Hippocampal formation (tissue), 2 donors: ENCODE measurements around the gene HOXB7.

Experiments
- DNase-seq, 2 donors: peaks; one replicate each; lab custom pipeline; 2025; lab: John Stamatoyannopoulos, UW

Gene HOXB7

DNA sequence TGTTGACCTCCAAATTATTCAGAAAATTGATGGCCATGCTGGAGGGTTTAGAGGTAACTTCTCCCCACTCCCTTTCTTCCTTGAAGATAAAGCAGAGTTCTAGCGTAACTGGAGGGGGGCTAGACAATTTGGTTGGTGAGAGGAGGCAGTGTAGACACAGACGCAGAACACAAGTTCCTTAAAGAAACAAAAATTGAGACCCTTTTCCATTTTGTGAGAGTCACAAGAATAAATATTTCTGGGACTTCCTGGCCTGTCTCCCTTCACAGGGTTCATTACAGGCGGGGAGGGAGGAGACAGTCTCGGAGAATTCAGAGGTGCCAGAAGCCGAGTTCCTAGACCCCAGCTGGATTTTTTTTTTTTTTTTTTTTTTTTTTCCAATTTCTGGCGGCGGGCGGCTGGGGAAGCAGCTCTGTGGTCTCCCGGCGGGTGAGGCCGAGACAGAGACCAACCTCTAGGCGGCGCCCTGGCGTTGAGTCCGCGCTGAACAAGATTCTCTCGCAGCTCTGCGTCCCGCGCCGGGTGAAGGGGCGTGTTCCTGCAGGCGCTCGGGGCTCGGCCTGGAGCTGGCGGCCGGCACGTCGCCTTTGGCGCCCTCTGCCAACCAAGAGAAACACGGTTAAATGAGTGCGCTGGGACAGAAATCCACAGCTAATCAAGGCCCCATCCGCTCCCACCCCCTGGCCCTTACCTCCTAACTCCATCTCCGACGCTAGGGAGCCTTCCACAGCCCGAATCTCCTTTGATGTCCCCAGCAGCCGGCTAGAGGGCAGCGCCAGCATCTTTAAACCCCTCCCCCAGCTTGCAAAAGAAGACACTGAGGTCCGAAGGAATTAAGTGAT lies 25.6 kb upstream of the HOXB7 start:
- no peak for DNase-seq

DNA sequence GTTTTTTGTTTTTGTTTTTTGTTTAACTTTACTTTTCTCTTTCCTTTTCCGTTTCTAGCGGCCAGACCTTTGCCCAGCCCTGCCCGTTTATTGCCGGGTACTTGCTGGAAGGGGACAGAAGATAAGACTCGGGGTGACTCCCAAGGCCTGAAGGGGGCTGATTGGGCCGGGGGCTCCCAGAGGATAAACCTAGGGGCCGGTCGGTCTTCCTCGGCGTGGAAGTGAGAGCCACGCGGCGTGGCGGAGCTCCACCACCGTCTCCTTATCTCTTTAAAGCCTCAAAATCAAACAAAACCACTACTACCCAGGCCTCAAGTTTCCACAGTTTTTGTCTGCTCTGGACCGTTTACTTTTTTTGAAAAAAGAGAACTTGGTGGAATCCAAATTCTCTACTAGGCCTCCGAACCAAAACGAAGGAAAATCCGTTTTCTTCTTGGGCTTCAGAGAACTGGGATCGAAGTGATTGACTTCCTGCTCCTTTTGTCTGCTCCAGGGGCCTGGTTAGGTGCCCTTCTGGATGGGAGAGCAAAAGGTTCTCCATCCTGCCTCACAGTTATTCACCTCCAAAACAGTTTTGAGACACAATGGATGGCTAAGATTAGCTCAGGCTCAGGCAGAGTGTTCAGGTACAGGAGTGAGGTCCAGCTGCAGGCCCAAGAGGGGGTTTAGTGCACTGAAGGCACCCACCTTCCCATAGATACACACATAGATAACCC lies 23.8 kb upstream of the HOXB7 start:
- DNase-seq = no peak

DNA sequence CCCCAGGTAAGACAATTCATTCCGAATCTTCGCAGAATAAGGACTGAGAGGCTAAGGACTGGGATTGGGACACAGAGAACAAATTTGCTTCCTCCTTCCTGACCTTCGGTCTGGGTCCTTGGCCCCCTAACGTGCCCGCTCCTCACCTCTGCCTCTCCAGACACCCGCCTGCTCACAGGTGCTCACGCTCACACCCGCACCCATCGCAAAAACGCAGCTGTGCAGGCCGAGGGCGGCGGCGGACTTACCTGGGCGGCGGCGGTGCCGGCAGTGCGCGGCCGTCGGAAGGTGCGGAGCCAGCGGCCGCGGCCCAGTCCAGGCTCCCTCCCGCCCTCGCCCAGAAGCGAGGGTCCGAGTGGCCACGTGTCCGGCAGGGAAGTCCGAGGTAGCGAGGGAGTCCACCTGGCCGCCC lies 22.5 kb upstream of the HOXB7 start:
- DNase-seq = no peak

- DNase-seq = no peak
Measured at GRCh38 chr17:48632579-48633265, 21.9 kb upstream of the HOXB7 start.

- DNase-seq = no peak
Measured at GRCh38 chr17:48631693-48632578, 21.1 kb upstream of the HOXB7 start.

- no peak for DNase-seq
Measured at GRCh38 chr17:48630925-48631692, 20.3 kb upstream of the HOXB7 start.

GRCh38 chr17:48630009-48630924 lies 19.4 kb upstream of the HOXB7 start:
- no peak for DNase-seq

DNA sequence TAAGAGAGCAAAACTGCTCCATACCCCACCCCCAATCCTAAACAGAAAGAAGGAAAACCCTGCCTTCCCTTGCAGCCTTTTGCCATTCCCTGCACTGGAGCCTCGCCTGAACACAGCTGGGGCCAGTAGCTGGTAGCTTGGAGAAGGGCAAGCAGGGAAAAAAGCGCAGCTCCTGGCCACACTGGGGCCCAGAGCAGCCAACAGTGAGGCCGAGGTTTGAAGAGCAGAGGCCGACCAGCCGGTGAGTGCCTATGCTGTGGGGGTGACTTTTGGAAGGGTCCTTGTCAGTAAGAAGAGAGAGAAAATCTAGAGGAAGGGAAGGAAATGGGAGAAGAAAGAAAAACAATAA lies 18.6 kb upstream of the HOXB7 start:
- DNase-seq = no peak

DNA sequence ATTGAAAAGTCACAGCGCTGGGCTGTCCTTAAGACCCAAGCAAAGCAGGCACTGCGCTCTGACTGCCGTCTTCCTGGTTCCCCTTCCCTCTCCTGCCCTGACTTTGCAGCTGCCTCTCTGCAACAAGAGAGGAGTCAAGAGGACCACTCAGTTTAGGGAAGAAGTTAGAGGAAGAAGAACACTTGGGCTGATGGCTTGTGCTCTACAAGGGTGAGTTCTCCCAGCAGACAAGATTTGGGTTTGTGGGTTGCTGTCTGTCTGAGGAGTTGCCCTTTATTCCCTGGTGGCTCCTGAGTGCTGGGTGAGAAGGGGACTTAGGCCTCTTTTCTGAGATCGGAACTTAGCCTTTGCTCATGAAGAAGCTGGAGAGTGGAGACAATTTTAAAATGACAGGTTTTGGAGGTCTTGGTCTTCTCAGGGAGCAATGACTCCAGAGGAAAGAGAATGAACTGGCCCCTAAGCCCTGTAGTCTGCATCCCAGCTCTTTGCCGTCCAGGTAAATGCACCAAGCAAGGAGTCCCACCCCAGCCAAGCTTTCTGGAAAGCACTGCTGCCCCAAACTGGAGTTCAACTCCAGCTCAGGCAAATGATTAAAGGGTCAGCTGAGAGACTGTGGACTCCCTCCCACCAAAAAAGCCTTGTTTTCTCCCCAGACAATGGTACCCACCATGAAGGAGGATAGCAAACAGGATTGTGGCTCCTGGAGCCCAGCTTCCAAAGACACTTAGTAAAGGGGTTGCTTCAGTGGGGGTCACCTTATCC lies 18.0 kb upstream of the HOXB7 start:
- no peak for DNase-seq

- DNase-seq = no peak
Measured at GRCh38 chr17:48627623-48628521, 17.1 kb upstream of the HOXB7 start.

GRCh38 chr17:48627118-48627597 lies 16.3 kb upstream of the HOXB7 start:
- DNase-seq = no peak

- no peak for DNase-seq
Measured at GRCh38 chr17:48626245-48627117, 15.7 kb upstream of the HOXB7 start, which contains the start of gene HOXB9. HOXB9 (minus strand) TSS chr17:48626358; CDS start chr17:48626269, 89 bp downstream.

- no peak for DNase-seq
Measured at GRCh38 chr17:48625495-48626244, 14.9 kb upstream of the HOXB7 start.

DNA sequence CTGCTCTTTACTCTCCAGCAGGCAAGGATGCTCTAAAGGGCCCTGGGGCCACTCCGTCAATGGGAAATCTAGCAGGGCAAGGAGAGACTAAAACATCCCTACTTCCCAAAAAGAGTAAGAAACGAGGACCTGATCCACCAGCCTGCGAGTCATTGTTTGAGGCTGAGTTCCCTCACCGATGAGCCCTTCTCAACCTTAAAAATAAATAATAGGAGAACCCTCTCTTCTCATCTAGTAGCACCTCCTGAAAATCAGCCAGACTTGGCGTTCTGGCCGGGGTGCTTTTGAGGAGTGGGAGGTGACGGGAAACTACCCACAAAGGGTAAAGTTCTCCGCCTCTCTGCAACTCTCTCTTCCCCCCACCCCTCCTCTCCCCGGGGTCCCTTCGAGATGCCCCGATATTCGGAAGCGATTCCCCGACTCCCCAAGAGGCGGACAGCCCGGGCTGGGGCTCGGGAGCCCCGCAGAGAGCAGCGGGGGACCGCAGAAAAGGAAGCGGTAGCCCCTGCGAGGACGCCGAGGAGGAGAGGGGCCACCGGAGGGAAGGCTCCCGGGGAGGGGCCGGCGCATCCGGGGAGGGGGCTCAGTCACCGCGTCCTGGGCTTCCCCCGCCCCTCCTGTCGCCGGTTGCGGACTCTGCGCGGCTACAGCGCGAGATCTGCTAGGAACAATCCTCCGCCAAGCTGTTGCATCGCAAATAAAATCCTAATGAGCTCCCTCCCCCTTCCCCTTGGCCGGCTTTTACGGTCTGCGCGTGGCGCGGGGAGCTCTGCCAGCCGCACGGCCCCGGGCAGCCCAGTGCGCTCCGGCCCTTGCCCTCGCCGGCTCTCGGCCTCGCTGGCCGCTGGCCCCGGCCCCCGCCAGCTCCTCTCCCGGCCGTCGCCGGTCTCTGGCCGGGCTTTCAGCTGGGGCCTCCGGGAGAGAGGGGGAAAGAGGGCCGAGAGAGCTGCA lies 14.0 kb upstream of the HOXB7 start:
- no peak for DNase-seq

- DNase-seq = no peak
Measured at GRCh38 chr17:48624118-48624517, 13.3 kb upstream of the HOXB7 start.
